ENCODE results near the gene ANKRD28.
A peak's percentile ranks its signal among the peaks of the same experiment; 100 is the strongest.
"Not testable (repeated sequence)": the region's sequence is repeated elsewhere in the genome, so short reads cannot be mapped to it uniquely, and the experiment has no call there.

Gene ANKRD28

DNA sequence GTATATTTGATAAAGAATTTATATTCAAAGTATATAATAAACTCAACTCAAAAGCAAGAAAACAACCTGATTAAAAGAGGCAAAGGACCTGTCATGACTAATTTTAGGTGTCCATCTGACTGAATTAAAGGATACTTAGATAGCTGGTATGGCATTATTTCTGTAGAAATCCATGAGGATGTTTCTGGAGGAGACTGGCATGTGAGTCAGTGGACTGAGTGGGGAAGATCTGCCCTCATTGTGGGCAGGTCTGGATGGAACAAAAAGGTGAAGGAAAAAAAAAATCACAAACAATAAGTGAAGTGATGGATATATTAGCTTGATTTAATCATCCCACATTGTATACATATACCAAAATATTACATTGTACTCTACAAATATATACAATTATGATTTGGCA, 16.6 kb downstream of the ANKRD28 start:
- Histone ChIP-seq H3K27me3 (ENCODE audit: control insufficient read depth in 5 of 5, insufficient read depth in 4 of 5, low read length in 5 of 5) (no peaks in the 10 kb centered on the region), H3K36me3 (ENCODE audit: control insufficient read depth in 5 of 5, insufficient read depth in 5 of 5, low read length in 5 of 5) (peaks cover 0 to 7% (median 0%) of the 10 kb centered on the region in 5 donors), H3K4me3 (ENCODE audit: low read depth in 1 of 5, low read length in 5 of 5) (no peak overlapping the region), H3K9ac (ENCODE audit: low read length in 5 of 5) (no peak overlapping the region), H3K27ac (ENCODE audit: low read depth, low read length) (peak overlapping the region; percentile 27), H3K9me3 (ENCODE audit: control insufficient read depth in 5 of 5, low read length in 5 of 5) (no peaks in the 10 kb centered on the region), H3K4me1 (ENCODE audit: control insufficient read depth in 5 of 5, insufficient read depth in 5 of 5, low read length in 5 of 5) (peaks cover 0 to 44% (median 12%) of the 10 kb centered on the region in 5 donors)

DNA sequence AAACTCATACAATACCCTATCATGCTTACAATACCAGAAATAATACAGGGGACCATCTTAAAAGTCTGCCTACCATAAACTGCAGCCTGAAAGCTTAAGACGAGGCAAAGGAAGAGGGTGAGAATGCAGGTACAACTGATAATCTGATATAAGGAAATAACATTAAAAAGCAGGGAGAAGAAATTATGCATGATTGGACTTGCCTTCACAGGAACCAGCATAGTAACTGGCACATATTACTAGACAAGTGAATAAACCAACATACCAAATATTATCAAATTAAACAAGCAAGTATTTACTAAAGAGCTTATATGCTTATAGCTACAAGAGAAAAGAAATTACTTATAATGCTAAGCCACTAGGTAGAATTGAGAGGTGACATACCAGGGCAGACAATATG, 18.7 kb downstream of the ANKRD28 start:
- Histone ChIP-seq H3K27me3 (ENCODE audit: control insufficient read depth in 5 of 5, insufficient read depth in 4 of 5, low read length in 5 of 5) (no peaks in the 10 kb centered on the region), H3K9ac (ENCODE audit: low read length in 5 of 5) (no peak overlapping the region), H3K4me1 (ENCODE audit: control insufficient read depth in 5 of 5, insufficient read depth in 5 of 5, low read length in 5 of 5) (peaks cover 0 to 41% (median 12%) of the 10 kb centered on the region in 5 donors), H3K4me3 (ENCODE audit: low read depth in 1 of 5, low read length in 5 of 5) (no peak overlapping the region), H3K9me3 (ENCODE audit: control insufficient read depth in 5 of 5, low read length in 5 of 5) (no peaks in the 10 kb centered on the region), H3K36me3 (ENCODE audit: control insufficient read depth in 5 of 5, insufficient read depth in 5 of 5, low read length in 5 of 5) (peaks cover 0 to 8% (median 0%) of the 10 kb centered on the region in 5 donors), H3K27ac (ENCODE audit: low read depth, low read length) (no peak overlapping the region)

DNA sequence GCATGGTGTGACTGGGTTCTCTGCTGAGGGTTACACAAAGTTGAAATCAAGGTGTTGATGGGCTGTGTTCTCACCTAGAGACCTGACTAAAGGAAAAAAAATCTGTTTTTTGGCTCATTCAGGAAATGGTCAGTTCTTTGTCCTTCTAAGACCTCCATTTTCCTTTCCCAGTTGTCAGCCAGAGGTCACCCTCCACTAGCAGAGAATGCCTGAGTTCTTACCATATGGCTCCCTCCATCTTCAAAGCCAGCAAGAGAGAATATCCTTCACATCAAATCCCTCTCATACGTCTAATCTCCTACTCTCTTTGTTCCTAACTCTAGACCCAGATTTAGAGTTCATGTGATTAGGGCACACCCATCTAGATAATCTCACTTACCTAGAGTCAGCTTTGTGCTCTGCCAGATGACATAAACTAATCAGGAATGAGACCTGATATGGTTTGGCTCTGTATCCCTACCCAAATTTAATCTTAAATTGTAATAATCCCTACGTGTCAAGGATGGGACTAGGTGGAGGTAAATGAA, 19.4 kb downstream of the ANKRD28 start:
- H3K4me3 ChIP-seq (ENCODE audit: low read depth in 1 of 5, low read length in 5 of 5), result no peak overlapping the region
- peaks cover 0 to 35% (median 12%) of the 10 kb centered on the region in 5 donors for H3K4me1 ChIP-seq (ENCODE audit: control insufficient read depth in 5 of 5, insufficient read depth in 5 of 5, low read length in 5 of 5)
- no peak overlapping the region for H3K27ac ChIP-seq (ENCODE audit: low read depth, low read length)
- no peaks in the 10 kb centered on the region for H3K9me3 ChIP-seq (ENCODE audit: control insufficient read depth in 5 of 5, low read length in 5 of 5)
- H3K36me3 ChIP-seq (ENCODE audit: control insufficient read depth in 5 of 5, insufficient read depth in 5 of 5, low read length in 5 of 5), result peaks cover 0 to 8% (median 0%) of the 10 kb centered on the region in 5 donors
- no peak overlapping the region for H3K9ac ChIP-seq (ENCODE audit: low read length in 5 of 5)
- H3K27me3 ChIP-seq (ENCODE audit: control insufficient read depth in 5 of 5, insufficient read depth in 4 of 5, low read length in 5 of 5), result no peaks in the 10 kb centered on the region

DNA sequence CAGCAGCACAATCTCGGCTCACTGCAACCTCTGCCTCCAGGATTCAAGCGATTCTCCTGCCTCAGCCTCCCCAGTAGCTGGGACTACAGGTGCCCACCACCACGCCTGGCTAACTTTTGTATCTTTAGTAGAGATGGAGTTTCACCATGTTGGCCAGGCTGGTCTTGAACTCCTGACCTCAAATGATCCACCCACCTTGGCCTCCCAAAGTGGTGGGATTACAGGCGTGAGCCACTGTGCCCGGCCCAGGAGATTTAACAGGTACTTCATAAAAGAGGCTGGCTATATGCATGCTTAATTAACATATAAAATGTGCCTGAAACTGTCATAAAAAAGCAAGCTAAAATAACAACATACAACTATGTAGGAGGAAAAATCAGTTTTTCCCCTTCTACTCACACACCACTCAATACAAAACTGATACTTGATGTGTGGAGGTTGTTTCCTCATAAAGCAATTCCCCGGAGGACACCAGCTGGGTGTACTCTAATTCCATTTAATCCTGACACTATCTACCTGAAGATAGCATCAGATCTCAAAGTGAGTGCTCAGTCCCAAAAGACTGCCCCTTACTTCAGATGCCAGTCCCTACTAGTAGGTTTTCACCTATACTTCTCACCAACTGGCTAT, 22.7 kb downstream of the ANKRD28 start:
- H3K36me3 ChIP-seq (ENCODE audit: control insufficient read depth in 5 of 5, insufficient read depth in 5 of 5, low read length in 5 of 5); H3K9me3 ChIP-seq (ENCODE audit: control insufficient read depth in 5 of 5, low read length in 5 of 5); H3K4me3 ChIP-seq (ENCODE audit: low read depth in 1 of 5, low read length in 5 of 5); H3K27me3 ChIP-seq (ENCODE audit: control insufficient read depth in 5 of 5, insufficient read depth in 4 of 5, low read length in 5 of 5); H3K9ac ChIP-seq (ENCODE audit: low read length in 5 of 5); H3K4me1 ChIP-seq (ENCODE audit: control insufficient read depth in 5 of 5, insufficient read depth in 5 of 5, low read length in 5 of 5); H3K27ac ChIP-seq (ENCODE audit: low read depth, low read length): not testable (repeated sequence)

DNA sequence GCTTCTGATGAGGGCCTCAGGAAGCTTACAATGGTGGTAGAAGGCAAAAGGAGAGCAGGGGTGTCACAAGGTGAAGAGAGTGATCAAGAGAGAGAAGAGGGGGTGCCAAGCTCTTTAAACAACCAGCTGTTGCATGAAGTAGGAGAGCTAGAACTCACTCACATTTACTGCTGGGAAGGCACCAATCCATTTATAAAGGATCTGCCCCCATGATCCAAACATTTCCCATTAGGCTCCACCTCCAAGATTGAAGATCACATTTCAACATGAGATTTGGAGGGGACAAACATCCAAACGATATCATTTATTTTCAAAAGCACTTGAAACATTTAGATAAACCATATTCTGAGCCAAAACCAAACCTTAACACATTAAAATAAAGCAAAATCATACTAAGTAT, 26.3 kb downstream of the ANKRD28 start:
- Histone ChIP-seq H3K27me3 (ENCODE audit: control insufficient read depth in 5 of 5, insufficient read depth in 4 of 5, low read length in 5 of 5) (no peaks in the 10 kb centered on the region), H3K4me3 (ENCODE audit: low read depth in 1 of 5, low read length in 5 of 5) (no peak overlapping the region), H3K9me3 (ENCODE audit: control insufficient read depth in 5 of 5, low read length in 5 of 5) (no peaks in the 10 kb centered on the region), H3K27ac (ENCODE audit: low read depth, low read length) (no peak overlapping the region), H3K9ac (ENCODE audit: low read length in 5 of 5) (no peak overlapping the region), H3K36me3 (ENCODE audit: control insufficient read depth in 5 of 5, insufficient read depth in 5 of 5, low read length in 5 of 5) (peaks cover 0 to 4% (median 0%) of the 10 kb centered on the region in 5 donors), H3K4me1 (ENCODE audit: control insufficient read depth in 5 of 5, insufficient read depth in 5 of 5, low read length in 5 of 5) (peaks cover 0 to 2% (median 0%) of the 10 kb centered on the region in 5 donors)

DNA sequence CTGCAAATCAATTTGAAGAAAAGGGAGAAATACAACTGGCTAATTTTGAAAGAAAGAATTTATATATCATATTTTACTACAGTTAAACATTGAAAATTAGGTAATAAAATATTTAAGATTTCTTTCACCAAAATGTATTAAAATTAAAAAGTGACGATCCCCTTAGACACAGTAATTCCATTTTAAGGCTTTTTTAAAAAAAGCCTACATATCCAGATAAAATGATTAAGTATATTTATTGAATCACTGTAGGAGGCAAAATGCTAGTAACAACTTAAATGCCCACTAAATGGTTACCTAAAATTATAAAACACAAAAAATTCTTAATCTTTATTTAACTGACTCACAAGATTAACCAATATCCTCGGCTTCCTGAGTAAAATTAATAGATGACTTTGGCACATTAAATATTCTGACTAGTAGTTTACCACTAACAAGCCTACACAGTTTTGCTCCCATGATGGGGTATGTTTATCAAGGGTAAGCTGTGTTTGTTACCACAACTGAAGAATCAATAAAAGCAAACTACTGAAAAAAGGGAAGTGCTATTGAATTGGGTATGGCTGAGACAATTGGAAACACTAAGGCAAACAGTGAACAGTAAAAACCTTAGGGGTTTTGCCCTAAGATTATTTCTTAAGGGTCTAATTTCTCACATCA, 28.4 kb downstream of the ANKRD28 start:
- Histone ChIP-seq H3K27me3 (ENCODE audit: control insufficient read depth in 5 of 5, insufficient read depth in 4 of 5, low read length in 5 of 5) (no peaks in the 10 kb centered on the region), H3K9ac (ENCODE audit: low read length in 5 of 5) (no peak overlapping the region), H3K27ac (ENCODE audit: low read depth, low read length) (peak overlapping the region; percentile 11), H3K4me1 (ENCODE audit: control insufficient read depth in 5 of 5, insufficient read depth in 5 of 5, low read length in 5 of 5) (no peaks in the 10 kb centered on the region), H3K4me3 (ENCODE audit: low read depth in 1 of 5, low read length in 5 of 5) (no peak overlapping the region), H3K36me3 (ENCODE audit: control insufficient read depth in 5 of 5, insufficient read depth in 5 of 5, low read length in 5 of 5) (peaks cover 0 to 6% (median 0%) of the 10 kb centered on the region in 5 donors), H3K9me3 (ENCODE audit: control insufficient read depth in 5 of 5, low read length in 5 of 5) (no peaks in the 10 kb centered on the region)

DNA sequence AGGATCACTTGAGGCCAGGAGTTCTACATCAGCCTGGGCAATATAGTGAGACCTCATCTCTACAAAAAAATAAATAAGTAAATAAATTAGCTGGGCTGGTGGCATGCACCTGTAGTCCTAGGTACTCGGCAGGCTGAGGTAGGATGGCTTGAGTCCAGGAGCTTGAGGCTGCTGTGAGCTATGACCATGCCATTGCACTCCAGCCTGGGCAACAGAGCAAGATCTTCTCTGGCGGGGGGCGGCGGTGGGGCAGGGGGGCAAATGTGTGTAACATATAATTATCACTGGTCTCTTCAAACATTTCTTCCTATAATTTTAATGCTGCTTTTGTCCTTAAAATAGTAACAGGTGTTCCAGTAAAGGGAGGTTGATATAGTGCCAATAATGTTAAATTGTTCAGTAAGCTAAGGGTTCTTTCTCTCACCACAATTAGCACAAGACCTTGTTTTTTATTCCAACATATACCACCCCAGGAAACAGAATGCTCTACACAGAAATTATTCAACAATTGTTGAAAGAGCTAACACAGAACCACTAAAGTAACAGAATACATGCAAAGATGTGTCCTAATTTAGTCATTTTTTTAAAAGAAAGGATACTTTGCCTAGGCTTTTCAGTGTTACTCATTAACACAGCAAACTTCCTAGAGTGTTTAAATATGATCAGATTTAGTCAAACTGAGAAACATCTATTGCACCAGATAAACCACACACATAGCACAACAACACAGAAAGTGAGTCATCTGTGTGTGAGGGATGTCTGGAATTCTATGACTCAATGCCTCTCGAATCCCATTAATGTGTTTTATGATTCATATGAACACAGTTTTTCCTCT, 29.1 kb downstream of the ANKRD28 start:
- H3K9ac ChIP-seq (ENCODE audit: low read length in 5 of 5), result no peak overlapping the region
- no peaks in the 10 kb centered on the region for H3K9me3 ChIP-seq (ENCODE audit: control insufficient read depth in 5 of 5, low read length in 5 of 5)
- H3K4me3 ChIP-seq (ENCODE audit: low read depth in 1 of 5, low read length in 5 of 5), result no peak overlapping the region
- no peaks in the 10 kb centered on the region for H3K27me3 ChIP-seq (ENCODE audit: control insufficient read depth in 5 of 5, insufficient read depth in 4 of 5, low read length in 5 of 5)
- H3K36me3 ChIP-seq (ENCODE audit: control insufficient read depth in 5 of 5, insufficient read depth in 5 of 5, low read length in 5 of 5), result peaks cover 0 to 6% (median 5%) of the 10 kb centered on the region in 5 donors
- peak overlapping the region; percentile 60 for H3K27ac ChIP-seq (ENCODE audit: low read depth, low read length)
- H3K4me1 ChIP-seq (ENCODE audit: control insufficient read depth in 5 of 5, insufficient read depth in 5 of 5, low read length in 5 of 5), result no peaks in the 10 kb centered on the region

DNA sequence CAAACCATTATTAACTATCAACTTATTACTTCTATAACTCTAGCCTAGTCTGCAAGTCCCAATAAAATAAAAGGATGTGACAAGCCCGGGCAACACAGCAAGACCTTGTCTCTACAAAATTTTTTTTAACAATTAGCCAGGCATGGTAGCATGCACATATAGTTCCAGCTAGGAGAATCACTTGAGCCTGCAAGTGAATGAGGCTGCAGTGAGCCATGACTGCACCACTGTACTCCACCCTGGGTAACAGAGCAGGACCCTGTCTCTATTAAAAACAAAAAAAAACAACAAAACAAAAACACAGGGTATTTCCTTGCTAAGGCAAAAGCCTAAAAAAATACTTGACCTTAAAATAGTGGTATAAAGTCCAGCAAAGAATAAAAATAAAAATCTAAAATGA, 31.4 kb downstream of the ANKRD28 start:
- no peaks in the 10 kb centered on the region for H3K9me3 ChIP-seq (ENCODE audit: control insufficient read depth in 5 of 5, low read length in 5 of 5)
- H3K27ac ChIP-seq (ENCODE audit: low read depth, low read length), result no peak overlapping the region
- H3K9ac ChIP-seq (ENCODE audit: low read length in 5 of 5), result no peak overlapping the region
- no peaks in the 10 kb centered on the region for H3K27me3 ChIP-seq (ENCODE audit: control insufficient read depth in 5 of 5, insufficient read depth in 4 of 5, low read length in 5 of 5)
- H3K36me3 ChIP-seq (ENCODE audit: control insufficient read depth in 5 of 5, insufficient read depth in 5 of 5, low read length in 5 of 5), result peaks cover 0 to 11% (median 6%) of the 10 kb centered on the region in 5 donors
- H3K4me1 ChIP-seq (ENCODE audit: control insufficient read depth in 5 of 5, insufficient read depth in 5 of 5, low read length in 5 of 5), result no peaks in the 10 kb centered on the region
- no peak overlapping the region for H3K4me3 ChIP-seq (ENCODE audit: low read depth in 1 of 5, low read length in 5 of 5)

DNA sequence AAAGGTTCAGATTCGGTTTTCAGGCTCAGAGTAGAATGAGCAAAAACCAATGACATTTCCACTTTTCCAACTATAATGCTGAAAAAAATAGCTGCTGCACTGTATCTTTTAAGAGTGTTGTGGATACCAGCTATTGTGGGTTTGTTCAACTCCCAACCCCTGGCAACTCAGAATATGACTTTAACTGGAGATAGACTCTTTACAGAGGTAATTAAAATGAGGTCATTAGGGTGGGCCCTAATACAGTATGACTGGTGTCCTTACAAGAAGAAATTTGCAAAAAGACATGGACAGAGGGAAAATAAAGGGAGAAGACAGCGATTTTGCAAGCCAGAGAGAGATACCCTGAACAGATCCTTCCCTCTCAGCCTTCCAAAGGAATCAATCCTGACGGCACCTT, 39.5 kb downstream of the ANKRD28 start:
- no peaks in the 10 kb centered on the region for H3K27me3 ChIP-seq (ENCODE audit: control insufficient read depth in 5 of 5, insufficient read depth in 4 of 5, low read length in 5 of 5)
- H3K4me3 ChIP-seq (ENCODE audit: low read depth in 1 of 5, low read length in 5 of 5), result no peak overlapping the region
- H3K27ac ChIP-seq (ENCODE audit: low read depth, low read length), result peak overlapping the region; percentile 17
- peaks cover 0 to 16% (median 5%) of the 10 kb centered on the region in 5 donors for H3K36me3 ChIP-seq (ENCODE audit: control insufficient read depth in 5 of 5, insufficient read depth in 5 of 5, low read length in 5 of 5)
- no peak overlapping the region for H3K9ac ChIP-seq (ENCODE audit: low read length in 5 of 5)
- no peaks in the 10 kb centered on the region for H3K9me3 ChIP-seq (ENCODE audit: control insufficient read depth in 5 of 5, low read length in 5 of 5)
- H3K4me1 ChIP-seq (ENCODE audit: control insufficient read depth in 5 of 5, insufficient read depth in 5 of 5, low read length in 5 of 5), result no peaks in the 10 kb centered on the region

DNA sequence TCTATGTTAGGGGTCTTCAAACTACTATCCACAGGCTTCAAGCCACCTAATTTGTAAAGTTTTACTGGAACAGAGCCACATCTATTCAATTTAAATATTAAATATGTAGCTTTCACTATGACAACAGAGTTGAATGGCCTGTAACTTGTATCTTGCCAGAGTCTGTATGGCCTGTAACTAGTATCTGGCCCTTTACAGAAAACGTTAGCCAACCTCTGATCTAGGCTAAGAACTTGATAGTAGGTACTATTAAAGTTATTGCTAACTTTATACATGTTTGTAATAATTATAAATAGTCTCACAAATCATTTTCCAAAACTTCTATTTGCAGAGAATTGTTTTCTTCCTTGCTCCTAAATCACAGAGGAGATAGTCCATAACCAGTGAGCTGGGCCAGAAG, 40.0 kb downstream of the ANKRD28 start:
- H3K27me3 ChIP-seq (ENCODE audit: control insufficient read depth in 5 of 5, insufficient read depth in 4 of 5, low read length in 5 of 5), result no peaks in the 10 kb centered on the region
- no peaks in the 10 kb centered on the region for H3K9me3 ChIP-seq (ENCODE audit: control insufficient read depth in 5 of 5, low read length in 5 of 5)
- H3K27ac ChIP-seq (ENCODE audit: low read depth, low read length), result peak overlapping the region; percentile 17
- H3K36me3 ChIP-seq (ENCODE audit: control insufficient read depth in 5 of 5, insufficient read depth in 5 of 5, low read length in 5 of 5), result peaks cover 0 to 16% (median 5%) of the 10 kb centered on the region in 5 donors
- no peak overlapping the region for H3K4me3 ChIP-seq (ENCODE audit: low read depth in 1 of 5, low read length in 5 of 5)
- H3K9ac ChIP-seq (ENCODE audit: low read length in 5 of 5), result no peak overlapping the region
- H3K4me1 ChIP-seq (ENCODE audit: control insufficient read depth in 5 of 5, insufficient read depth in 5 of 5, low read length in 5 of 5), result no peaks in the 10 kb centered on the region
